ENCODE data around the gene JAGN1.

Gene JAGN1

GRCh38 chr3:9917820-9918219 lies 27.4 kb downstream of the JAGN1 start:
- Histone ChIP-seq H2AFZ (ENCODE audit: low read depth, low read length) (no peak overlapping the region), H3K27me3 (ENCODE audit: low read depth, low read length) (no peaks in the 10 kb centered on the region), H4K20me1 (ENCODE audit: insufficient read depth, low read length) (no peaks in the 10 kb centered on the region), H3K27ac (ENCODE audit: low read length) (no peak overlapping the region), H3K4me2 (ENCODE audit: low read length) (no peak overlapping the region), H3K36me3 (replicated peaks; ENCODE audit: low read depth, low read length) (no peaks in the 10 kb centered on the region), H3K9me3 (ENCODE audit: insufficient read depth, low read length) (no peaks in the 10 kb centered on the region), H3K4me3 (ENCODE audit: low read length) (no peak overlapping the region), H3K9ac (ENCODE audit: low read length) (no peak overlapping the region), H3K79me2 (ENCODE audit: low read length) (no peaks in the 10 kb centered on the region), H3K4me1 (ENCODE audit: low read length) (peaks cover 16% of the 10 kb centered on the region)
- TF ChIP-seq EZH2phosphoT487 (IDR thresholded peaks at IDR 0.05; ENCODE audit: low read depth) (no peak), CTCF (IDR thresholded peaks at IDR 0.05; ENCODE audit: low read depth, low read length) (no peak)

- no peaks in the 10 kb centered on the region for H4K20me1 ChIP-seq (ENCODE audit: insufficient read depth, low read length)
- H3K9me3 ChIP-seq (ENCODE audit: insufficient read depth, low read length) = no peaks in the 10 kb centered on the region
- no peak overlapping the region for H2AFZ ChIP-seq (ENCODE audit: low read depth, low read length)
- no peak overlapping the region for H3K27ac ChIP-seq (ENCODE audit: low read length)
- H3K79me2 ChIP-seq (ENCODE audit: low read length) = no peaks in the 10 kb centered on the region
- H3K4me1 ChIP-seq (ENCODE audit: low read length) = peaks cover 16% of the 10 kb centered on the region
- no peak overlapping the region for H3K4me3 ChIP-seq (ENCODE audit: low read length)
- no peaks in the 10 kb centered on the region for H3K36me3 ChIP-seq (replicated peaks; ENCODE audit: low read depth, low read length)
- no peak for TF ChIP-seq EZH2phosphoT487 (IDR thresholded peaks at IDR 0.05; ENCODE audit: low read depth)
- TF ChIP-seq CTCF (IDR thresholded peaks at IDR 0.05; ENCODE audit: low read depth, low read length) = no peak
- no peak overlapping the region for H3K4me2 ChIP-seq (ENCODE audit: low read length)
- no peaks in the 10 kb centered on the region for H3K27me3 ChIP-seq (ENCODE audit: low read depth, low read length)
- H3K9ac ChIP-seq (ENCODE audit: low read length) = no peak overlapping the region
Measured at GRCh38 chr3:9918261-9919038, 28.0 kb downstream of the JAGN1 start.

GRCh38 chr3:9928158-9928557 lies 37.7 kb downstream of the JAGN1 start:
- H3K36me3 ChIP-seq (replicated peaks; ENCODE audit: low read depth, low read length) = no peaks in the 10 kb centered on the region
- no peaks in the 10 kb centered on the region for H4K20me1 ChIP-seq (ENCODE audit: insufficient read depth, low read length)
- H3K4me1 ChIP-seq (ENCODE audit: low read length) = peaks cover 3% of the 10 kb centered on the region; the same call in 1 of the 2 replicates
- no peaks in the 10 kb centered on the region for H3K79me2 ChIP-seq (ENCODE audit: low read length)
- no peak overlapping the region for H3K27ac ChIP-seq (ENCODE audit: low read length)
- no peak overlapping the region for H3K4me3 ChIP-seq (ENCODE audit: low read length)
- no peak overlapping the region for H2AFZ ChIP-seq (ENCODE audit: low read depth, low read length)
- no peak overlapping the region for H3K9ac ChIP-seq (ENCODE audit: low read length)
- no peak overlapping the region for H3K4me2 ChIP-seq (ENCODE audit: low read length)
- H3K9me3 ChIP-seq (ENCODE audit: insufficient read depth, low read length) = no peaks in the 10 kb centered on the region
- TF ChIP-seq EZH2phosphoT487 (IDR thresholded peaks at IDR 0.05; ENCODE audit: low read depth) (no peak), CTCF (IDR thresholded peaks at IDR 0.05; ENCODE audit: low read depth, low read length) (no peak)
- H3K27me3 ChIP-seq (ENCODE audit: low read depth, low read length) = peaks cover 6% of the 10 kb centered on the region; the same call in 1 of the 2 replicates

- no peaks in the 10 kb centered on the region for H3K9me3 ChIP-seq (ENCODE audit: insufficient read depth, low read length)
- TF ChIP-seq CTCF (IDR thresholded peaks at IDR 0.05; ENCODE audit: low read depth, low read length) (peak; percentile 53), EZH2phosphoT487 (IDR thresholded peaks at IDR 0.05; ENCODE audit: low read depth) (no peak)
Measured at GRCh38 chr3:9930804-9931418, 40.5 kb downstream of the JAGN1 start.

More at GRCh38 chr3:9930804-9931418, 40.5 kb downstream of the JAGN1 start:
- peaks cover 11% of the 10 kb centered on the region for H3K79me2 ChIP-seq (ENCODE audit: low read length)
- no peak overlapping the region for H3K4me2 ChIP-seq (ENCODE audit: low read length)
- H3K36me3 ChIP-seq (replicated peaks; ENCODE audit: low read depth, low read length) = no peaks in the 10 kb centered on the region
- peaks cover 12% of the 10 kb centered on the region for H3K4me1 ChIP-seq (ENCODE audit: low read length)
- no peak overlapping the region for H3K9ac ChIP-seq (ENCODE audit: low read length)
- peaks cover 3% of the 10 kb centered on the region; the same call in 1 of the 2 replicates for H3K27me3 ChIP-seq (ENCODE audit: low read depth, low read length)
- no peak overlapping the region for H3K4me3 ChIP-seq (ENCODE audit: low read length)
- no peaks in the 10 kb centered on the region for H4K20me1 ChIP-seq (ENCODE audit: insufficient read depth, low read length)
- no peak overlapping the region for H2AFZ ChIP-seq (ENCODE audit: low read depth, low read length)
- no peak overlapping the region for H3K27ac ChIP-seq (ENCODE audit: low read length)
